H1 (cell line): Measurements from ENCODE around the gene OR51I1. TPM values are rescaled to one million over a fixed set of nuclear protein-coding genes. Genes with fewer than 3 reads are reported as not detected.

Source experiments
- CTBP2 ChIP-seq: IDR thresholded peaks from 2 replicates; pipeline ENCODE4 v1.7.0; 2011; ENCODE audit warnings: borderline replicate concordance, mild to moderate bottlenecking, moderate library complexity, mixed read lengths, low read length; ENCODE audit not compliant: insufficient read depth, insufficient read length
- EGR1 ChIP-seq: IDR thresholded peaks from 2 replicates; pipeline ENCODE4 v1.6.1; 2011; ENCODE audit warnings: low read depth, low read length, borderline replicate concordance
- GABPA ChIP-seq: IDR thresholded peaks from 2 replicates; pipeline ENCODE4 v1.6.1; 2011; ENCODE audit warnings: mild to moderate bottlenecking, low read length, moderate library complexity, borderline replicate concordance; ENCODE audit not compliant: insufficient read depth
- GTF2F1 ChIP-seq: IDR thresholded peaks from 2 replicates; pipeline ENCODE4 v1.6.1; 2012; ENCODE audit warnings: low read depth, low read length, improper control_type of control experiment, borderline replicate concordance
- HDAC6 ChIP-seq: IDR thresholded peaks from one replicate; pipeline ENCODE4 v1.7.1; 2012; ENCODE audit warnings: low read depth, mild to moderate bottlenecking, inconsistent platforms, low read length, moderate library complexity
- POLR2A ChIP-seq, 2 experiments: IDR thresholded peaks; 1 replicate in 1 of 2; 2 replicates in 1 of 2; pipeline ENCODE4 v1.6.1; 2011; ENCODE audit warnings: low read depth in 2 of 2, low read length in 2 of 2, mild to moderate bottlenecking in 2 of 2; ENCODE audit errors: control extremely low read depth in 1 of 2
- RAD21 ChIP-seq, 2 experiments: IDR thresholded peaks in 1 of 2; conservative IDR thresholded peaks in 1 of 2; 2 replicates each; pipeline ENCODE4 v1.6.1; 2011; ENCODE audit warnings: low read depth in 2 of 2, low read length in 2 of 2, improper control_type of control experiment in 1 of 2, inconsistent platforms in 1 of 2, mild to moderate bottlenecking in 1 of 2, moderate library complexity in 1 of 2
- RBBP5 ChIP-seq: IDR thresholded peaks from 2 replicates; pipeline ENCODE4 v1.7.1; 2012; ENCODE audit warnings: low read depth, mild to moderate bottlenecking, inconsistent platforms, low read length, moderate library complexity, borderline replicate concordance
- RNF2 ChIP-seq: fragments of 200-900, 300-1000 bp; sonication (generic); IDR thresholded peaks from 2 replicates; pipeline ENCODE4 v1.7.1; 2016; ENCODE audit warnings: borderline replicate concordance, low read depth, mild to moderate bottlenecking, antibody characterized with exemption, low read length; ENCODE audit not compliant: poor library complexity, severe bottlenecking; ENCODE audit errors: missing control alignments
- SAP30 ChIP-seq: fragments of 300-600 bp; sonication (generic); IDR thresholded peaks from 2 replicates; pipeline ENCODE4 v1.7.1; 2012; ENCODE audit warnings: low read length, moderate library complexity, mild to moderate bottlenecking, inconsistent platforms; ENCODE audit not compliant: insufficient read depth, insufficient replicate concordance
- SP1 ChIP-seq: IDR thresholded peaks from 2 replicates; pipeline ENCODE4 v1.6.1; 2011; ENCODE audit warnings: low read depth, low read length
- SP2 ChIP-seq: IDR thresholded peaks from 2 replicates; pipeline ENCODE4 v1.6.1; 2012; ENCODE audit warnings: mild to moderate bottlenecking, low read length, inconsistent platforms
- TAF1 ChIP-seq: IDR thresholded peaks from 2 replicates; pipeline ENCODE4 v1.6.1; 2011; ENCODE audit warnings: mild to moderate bottlenecking, low read depth, low read length
- TCF12 ChIP-seq: IDR thresholded peaks from 2 replicates; pipeline ENCODE4 v1.6.1; 2011; ENCODE audit warnings: low read depth, mild to moderate bottlenecking, low read length
- TEAD4 ChIP-seq: IDR thresholded peaks from 2 replicates; pipeline ENCODE4 v1.6.1; 2012; ENCODE audit warnings: low read depth, low read length, inconsistent platforms, mixed read lengths
- YY1 ChIP-seq: IDR thresholded peaks from 2 replicates; pipeline ENCODE4 v1.6.1; 2011; ENCODE audit warnings: low read depth, mild to moderate bottlenecking, low read length
- polyA plus RNA-seq, 7 experiments: library from polyadenylated mRNA; depleted of rRNA in 3 of 7; stranded (reverse) in 5 of 7; unstranded in 2 of 7; fragments of >200 nt in 5 of 7; fragments of 200-250 nt in 2 of 7; gene quantifications; 1 replicate in 5 of 7; 2 replicates in 1 of 7; 4 replicates in 1 of 7; pipeline versions ENCODE4 v1.2.1 to v1.2.3, GENCODE V29; 2011 to 2013; ENCODE audit warnings: missing spikeins in 2 of 7, mixed read lengths in 2 of 7
- total RNA-seq: library from RNA; stranded (reverse); fragmentation: NEBNext Ultra II Directional; extraction: Animal tissue kit (Norgen Biotek cat#: 25700); gene quantifications from 2 replicates; pipeline ENCODE4 v1.2.1, GENCODE V29; 2021
- TF ChIP-seq, protein P1 (sequence below): IDR thresholded peaks from 2 replicates; pipeline ENCODE4 v1.6.1; 2011; ENCODE audit warnings: low read length, improper control_type of control experiment

Gene OR51I1
- total and polyA plus RNA-seq, 2 of the 8 experiments (the other 6 are each of a cell fraction or from before 2014, with no cell fraction given): not detected

GRCh38 chr11:5476186-5476819 is 35.0 kb upstream of the OR51I1 start (continued):
- TF ChIP-seq HDAC6 (no peak), RAD21 (IDR thresholded peaks at IDR 0.05 in 1 of 2, conservative IDR thresholded peaks at IDR 0.05 in 1 of 2; ENCODE audit: low read depth in 2 of 2, low read length in 2 of 2) (peak; percentile 66 to 74), SAP30 (no peak), RBBP5 (no peak), SP2 (no peak), TAF1 (no peak), YY1 (no peak), RNF2 (no peak), GTF2F1 (no peak), GABPA (no peak), EGR1 (no peak), CTBP2 (no peak), SP1 (no peak), TCF12 (no peak), POLR2A (IDR thresholded peaks at IDR 0.05; ENCODE audit: control extremely low read depth in 1 of 2, low read depth in 2 of 2, low read length in 2 of 2) (no peak), TEAD4 (0 out of 2 replicates have a peak, but pooled peaks have one; percentile 20)
- TF ChIP-seq, protein P1, sequence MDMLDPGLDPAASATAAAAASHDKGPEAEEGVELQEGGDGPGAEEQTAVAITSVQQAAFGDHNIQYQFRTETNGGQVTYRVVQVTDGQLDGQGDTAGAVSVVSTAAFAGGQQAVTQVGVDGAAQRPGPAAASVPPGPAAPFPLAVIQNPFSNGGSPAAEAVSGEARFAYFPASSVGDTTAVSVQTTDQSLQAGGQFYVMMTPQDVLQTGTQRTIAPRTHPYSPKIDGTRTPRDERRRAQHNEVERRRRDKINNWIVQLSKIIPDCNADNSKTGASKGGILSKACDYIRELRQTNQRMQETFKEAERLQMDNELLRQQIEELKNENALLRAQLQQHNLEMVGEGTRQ: no peak
